ENCODE results near the gene DNAJC5. TPM values are rescaled to one million over a fixed set of nuclear protein-coding genes. Genes with fewer than 3 reads are reported as not detected.

DNAJC5 gene
- total and polyA plus RNA-seq, 12 donors, result 19.5 to 52.2 (median 38.3) TPM

- DNase-seq (no peak), ATAC-seq (no peak)
- Histone ChIP-seq H3K27ac (peak overlapping the region in 1 of 10 donors; percentile 60), H3K9me3 (no peaks in the 10 kb centered on the region), H3K4me3 (no peak overlapping the region), H3K27me3 (no peaks in the 10 kb centered on the region), H3K36me3 (peaks cover 0 to 25% (median 0%) of the 10 kb centered on the region in 9 donors), H3K4me1 (peaks cover 0 to 78% (median 37%) of the 10 kb centered on the region in 9 donors)
- TF ChIP-seq CTCF (IDR thresholded peaks at IDR 0.05), result no peak
- 88 to 90% methylated on average over 11 of the region's 11 CpGs for WGBS, 2 donors
- intact Hi-C loops (cut with DNase I), result loop anchor here in 2 of 10 donors (10.0 kb wide), 1 partner anchor 71 kb away; the partner anchor contains the start of gene SAMD10 (in 2 of the 2)
These were observed 9.1 kb downstream of the DNAJC5 start for GRCh38 chr20:63903796-63904561.

GRCh38 chr20:63908008-63908682 lies 13.2 kb downstream of the DNAJC5 start:
- no peaks in the 10 kb centered on the region for H3K27me3 ChIP-seq
- no peak overlapping the region for H3K4me3 ChIP-seq
- 72 to 76% methylated on average over 16 of the region's 16 CpGs for WGBS, 2 donors
- DNase-seq, result no peak
- no peak for ATAC-seq
- peaks cover 0 to 80% (median 49%) of the 10 kb centered on the region in 9 donors for H3K4me1 ChIP-seq
- H3K9me3 ChIP-seq, result no peaks in the 10 kb centered on the region
- intact Hi-C loops (cut with DNase I), result loop anchor here in 6 of 10 donors (2.0 to 10.0 kb wide), 3 partner anchors 64 to 67 kb away; partner anchors contain the start of gene SAMD10 (in 2 of the 6)
- peaks cover 0 to 12% (median 0%) of the 10 kb centered on the region in 9 donors for H3K36me3 ChIP-seq
- no peak overlapping the region for H3K27ac ChIP-seq
- TF ChIP-seq CTCF (IDR thresholded peaks at IDR 0.05), result no peak

- intact Hi-C loops (cut with DNase I), result loop anchor here in 2 of 10 donors (5.0 kb wide), 1 partner anchor 61 kb away; no protein-coding TSS in a partner anchor
- peaks cover 0 to 67% (median 50%) of the 10 kb centered on the region in 9 donors for H3K4me1 ChIP-seq
These were observed 16.2 kb downstream of the DNAJC5 start for GRCh38 chr20:63911176-63911575.

More at GRCh38 chr20:63911176-63911575, 16.2 kb downstream of the DNAJC5 start:
- ATAC-seq (peak in 3 of 8 donors; percentile 29 to 32 (median 30)), DNase-seq (no peak)
- Histone ChIP-seq H3K36me3 (peaks cover 0 to 7% (median 0%) of the 10 kb centered on the region in 9 donors), H3K27ac (no peak overlapping the region), H3K9me3 (peaks cover 0 to 4% (median 0%) of the 10 kb centered on the region in 11 donors), H3K27me3 (no peaks in the 10 kb centered on the region), H3K4me3 (no peak overlapping the region)
- 45 to 63% methylated on average over 12 of the region's 12 CpGs for WGBS, 2 donors
- TF ChIP-seq CTCF (IDR thresholded peaks at IDR 0.05), result no peak

All from heart right ventricle (tissue), 16 donors.